Lower leg skin (tissue), 3 donors: ENCODE measurements around the gene ACYP1.

Source experiments
- POLR2A ChIP-seq, 2 donors: fragments of 450-650 bp; IDR thresholded peaks; one replicate each; pipeline ENCODE4 v1.6.1; 2016 to 2017; ENCODE audit warnings: antibody characterized with exemption in 2 of 2, mild to moderate bottlenecking in 1 of 2, moderate library complexity in 1 of 2
- TF ChIP-seq, protein P1 (sequence below), 3 donors: fragments of 450-650 bp; IDR thresholded peaks; one replicate each; pipeline ENCODE4 v1.5.1; 2016; ENCODE audit warnings: antibody characterized with exemption in 3 of 3, mild to moderate bottlenecking in 3 of 3, moderate library complexity in 2 of 3

DNA sequence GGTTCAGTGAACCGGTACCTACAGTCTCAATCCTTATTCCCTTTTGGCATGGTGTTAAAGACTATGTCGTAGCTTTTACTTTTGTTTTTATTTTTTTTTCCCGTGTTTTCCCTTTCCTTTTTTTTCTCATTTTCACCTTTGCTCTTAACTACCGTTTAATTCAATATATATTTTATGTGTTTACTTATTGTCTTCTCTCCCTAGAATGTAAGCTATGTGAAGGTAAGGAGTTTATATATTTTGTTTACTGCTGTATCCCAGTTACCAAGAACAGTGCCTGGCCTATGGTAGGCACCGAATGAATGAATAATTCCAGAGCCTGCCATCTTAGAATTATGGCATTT, 12.3 kb downstream of the ACYP1 start:
- TF ChIP-seq, protein P1, sequence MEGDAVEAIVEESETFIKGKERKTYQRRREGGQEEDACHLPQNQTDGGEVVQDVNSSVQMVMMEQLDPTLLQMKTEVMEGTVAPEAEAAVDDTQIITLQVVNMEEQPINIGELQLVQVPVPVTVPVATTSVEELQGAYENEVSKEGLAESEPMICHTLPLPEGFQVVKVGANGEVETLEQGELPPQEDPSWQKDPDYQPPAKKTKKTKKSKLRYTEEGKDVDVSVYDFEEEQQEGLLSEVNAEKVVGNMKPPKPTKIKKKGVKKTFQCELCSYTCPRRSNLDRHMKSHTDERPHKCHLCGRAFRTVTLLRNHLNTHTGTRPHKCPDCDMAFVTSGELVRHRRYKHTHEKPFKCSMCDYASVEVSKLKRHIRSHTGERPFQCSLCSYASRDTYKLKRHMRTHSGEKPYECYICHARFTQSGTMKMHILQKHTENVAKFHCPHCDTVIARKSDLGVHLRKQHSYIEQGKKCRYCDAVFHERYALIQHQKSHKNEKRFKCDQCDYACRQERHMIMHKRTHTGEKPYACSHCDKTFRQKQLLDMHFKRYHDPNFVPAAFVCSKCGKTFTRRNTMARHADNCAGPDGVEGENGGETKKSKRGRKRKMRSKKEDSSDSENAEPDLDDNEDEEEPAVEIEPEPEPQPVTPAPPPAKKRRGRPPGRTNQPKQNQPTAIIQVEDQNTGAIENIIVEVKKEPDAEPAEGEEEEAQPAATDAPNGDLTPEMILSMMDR (IDR thresholded peaks at IDR 0.05), result no peak
- no peak for TF ChIP-seq POLR2A (IDR thresholded peaks at IDR 0.05)
